Activated effector memory CD4-positive, alpha-beta T cell treated with Interleukin-2 at 50 U/mL for 16 hours (primary cell): ENCODE measurements around the gene HNRNPA3.
A peak's percentile ranks its signal among the peaks of the same experiment; 100 is the strongest.
"Not testable (repeated sequence)": the region's sequence is repeated elsewhere in the genome, so short reads cannot be mapped to it uniquely, and the experiment has no call there.

Source experiments
- DNase-seq: peaks from one replicate; pipeline ENCODE4 v3.0.0-alpha.2; 2020

The HNRNPA3 gene

DNA sequence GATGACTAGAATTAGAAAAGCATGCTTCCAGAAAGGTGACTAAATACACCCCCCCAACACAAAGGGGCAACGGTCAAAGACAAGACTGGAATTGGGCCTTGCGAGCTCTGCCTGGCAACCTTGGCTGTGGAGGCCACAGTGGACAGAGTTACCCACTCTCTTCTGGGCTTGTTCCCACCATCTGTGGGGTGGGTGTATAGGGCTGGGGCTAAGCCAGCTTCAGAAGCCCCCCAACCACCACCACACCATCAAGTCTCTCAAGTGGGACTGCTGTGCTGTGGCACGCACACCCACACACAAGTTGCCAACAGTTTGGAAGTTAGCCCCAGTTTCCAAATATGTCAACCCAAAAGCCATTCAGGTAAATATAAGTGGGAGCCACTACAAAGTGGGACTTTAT lies 44.1 kb downstream of the HNRNPA3 start:
- DNase-seq: no peak

- no peak for DNase-seq
Measured at GRCh38 chr2:177257471-177257870, 44.9 kb downstream of the HNRNPA3 start.

DNA sequence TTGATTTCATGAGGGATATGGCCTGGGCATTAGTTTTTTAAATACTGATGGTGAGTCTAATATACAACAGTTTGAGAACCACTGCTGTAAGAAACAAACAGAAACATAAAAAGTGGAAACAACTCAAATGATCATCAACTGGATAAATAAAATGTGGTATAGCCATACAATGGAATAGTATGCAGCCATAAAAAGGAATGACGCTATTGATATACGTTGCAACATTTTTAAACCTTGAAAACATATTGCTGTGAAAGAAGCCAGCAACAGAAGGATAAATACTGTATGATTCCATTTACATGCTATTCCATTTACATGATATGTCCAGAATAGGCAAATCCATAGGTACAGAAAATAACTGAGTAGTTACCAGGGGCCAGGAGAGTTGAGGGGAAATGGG lies 45.5 kb downstream of the HNRNPA3 start:
- no peak for DNase-seq

DNA sequence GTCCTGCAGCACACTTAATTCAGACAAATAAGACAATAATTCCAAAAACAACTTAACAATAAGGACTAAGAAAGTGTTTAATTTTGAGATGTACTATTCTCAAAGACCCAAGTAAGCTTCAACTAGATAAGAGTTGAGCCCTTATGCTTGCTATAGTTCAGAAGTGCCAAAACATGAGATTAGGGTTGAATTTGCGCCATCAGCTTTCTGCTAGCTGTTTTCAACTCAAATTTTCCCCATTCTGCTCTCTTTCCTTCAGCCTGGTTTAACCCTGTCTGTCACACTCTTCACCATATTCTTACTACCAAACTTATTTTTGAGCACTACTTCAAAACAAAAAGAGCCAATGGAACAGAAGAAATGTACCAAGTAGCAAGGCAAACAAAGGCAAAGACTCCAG lies 47.8 kb downstream of the HNRNPA3 start:
- no peak for DNase-seq

DNA sequence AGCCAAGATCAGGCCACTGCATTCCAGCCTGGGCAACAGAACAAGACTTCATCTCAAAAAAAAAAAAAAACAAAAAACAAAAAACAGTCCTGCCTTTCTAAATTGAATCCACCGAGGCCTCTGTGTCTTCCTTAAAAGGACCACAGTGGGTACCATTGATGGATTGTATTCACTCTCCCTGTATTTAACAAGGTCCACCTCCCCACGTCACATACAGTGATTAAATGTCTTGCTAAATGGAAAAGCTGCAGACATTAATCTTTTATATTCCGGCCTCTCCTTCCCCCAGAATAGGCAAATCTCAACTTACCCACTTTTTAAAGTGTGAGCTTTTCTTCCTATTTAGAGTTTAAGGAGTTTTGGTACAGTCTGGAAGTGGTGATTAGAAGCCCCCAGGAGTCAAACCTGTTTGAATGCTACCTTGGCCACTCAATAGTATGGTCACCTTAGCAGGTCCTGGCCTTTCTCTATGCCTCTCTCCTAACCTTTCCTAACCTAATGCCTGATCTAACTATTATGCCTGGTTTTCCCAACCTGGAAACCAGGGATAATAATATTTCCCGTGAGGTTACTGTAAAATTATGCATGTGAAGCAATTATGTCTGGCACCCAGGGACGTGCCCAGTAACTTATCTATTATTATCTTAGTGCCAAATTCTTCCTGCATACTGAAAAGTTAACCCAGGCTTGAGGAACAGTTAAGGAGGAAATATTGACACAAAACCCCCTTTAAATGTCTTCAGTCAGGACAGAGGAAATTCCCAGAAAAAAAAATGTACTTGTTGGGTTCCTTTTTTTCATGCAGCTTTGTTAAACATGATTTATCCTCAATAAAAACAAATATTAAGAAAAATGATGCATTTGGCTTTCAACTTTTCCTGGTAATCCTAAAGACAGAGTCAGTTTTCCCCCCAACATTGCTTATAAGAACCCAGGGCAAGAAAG lies 48.8 kb downstream of the HNRNPA3 start:
- DNase-seq: no peak

DNA sequence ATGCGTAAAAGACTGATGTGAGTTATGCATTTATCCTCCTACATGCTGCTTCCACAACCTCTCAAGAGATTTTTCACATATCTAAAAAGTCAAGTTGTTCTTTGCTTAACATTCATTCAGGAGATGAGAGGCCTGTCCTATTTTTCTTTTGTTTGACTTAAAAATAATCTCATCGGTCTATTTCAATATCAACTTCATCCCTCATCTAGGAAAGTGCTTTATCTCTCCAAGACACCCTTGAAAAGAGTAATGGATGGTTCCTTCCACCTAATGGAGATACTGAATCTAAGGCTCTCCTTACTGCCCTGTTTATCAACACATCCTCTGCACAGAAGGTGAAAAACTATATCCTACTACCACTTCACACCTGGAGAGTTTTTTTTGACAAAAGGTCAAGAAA lies 49.5 kb downstream of the HNRNPA3 start:
- DNase-seq: no peak

DNA sequence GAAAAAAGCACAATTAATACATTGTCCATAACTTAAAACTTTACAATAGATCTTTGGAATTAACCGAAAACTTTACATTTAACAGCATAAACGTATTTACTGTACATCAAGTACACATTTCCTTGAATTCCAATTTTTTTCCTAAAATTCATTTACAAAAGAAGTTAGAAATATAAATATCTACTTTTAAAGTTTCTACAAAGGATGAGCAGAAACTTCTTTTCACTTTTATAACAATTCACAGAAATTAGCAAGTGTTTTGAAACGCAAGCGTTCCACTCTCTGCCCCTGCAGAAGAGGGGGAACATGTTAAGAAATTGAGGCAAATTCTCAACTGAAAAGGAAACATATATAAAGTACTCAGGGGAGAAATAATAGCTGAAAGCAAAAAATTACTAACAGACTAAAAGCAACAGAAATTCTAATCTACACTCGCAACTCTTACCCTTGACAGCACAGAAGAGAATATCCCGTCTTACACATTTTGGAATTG lies 50.4 kb downstream of the HNRNPA3 start:
- no peak for DNase-seq

DNA sequence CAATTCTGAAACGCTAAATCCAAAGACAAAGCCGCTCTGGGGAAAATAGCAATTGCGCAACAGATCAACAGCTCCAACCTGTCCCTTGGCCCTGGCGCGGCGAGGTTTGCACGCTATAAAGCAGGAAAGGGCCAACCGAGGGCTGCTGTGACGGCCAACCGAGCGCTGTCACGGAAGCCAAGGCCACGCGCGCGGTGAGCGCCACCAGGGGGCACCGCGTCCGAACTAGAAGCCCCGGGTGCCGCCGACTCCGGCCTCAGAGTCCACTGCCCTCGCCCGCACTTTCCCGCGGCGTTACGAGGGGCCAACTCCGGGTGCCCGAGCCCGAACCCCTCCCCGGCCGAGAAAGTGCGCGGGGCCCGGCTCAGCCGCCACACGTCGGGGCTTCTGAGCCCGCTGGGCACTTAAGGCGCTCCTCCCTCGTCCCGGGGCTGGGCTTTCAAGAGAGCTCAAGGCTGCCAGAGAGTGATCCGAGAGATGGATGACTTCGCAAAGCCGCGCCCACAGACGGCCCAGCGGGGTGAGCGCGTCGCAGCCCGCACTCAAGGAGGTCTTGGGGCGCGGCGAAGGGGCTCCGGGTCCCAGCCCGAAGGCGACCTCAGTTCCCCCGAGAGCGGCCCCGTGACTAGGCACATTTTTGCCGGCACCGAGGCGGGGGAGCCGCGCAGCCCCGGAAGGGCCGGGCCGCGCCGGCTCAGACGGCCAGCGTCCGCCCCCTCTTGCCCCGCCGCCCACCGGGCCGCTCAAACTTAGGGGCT lies 51.0 kb downstream of the HNRNPA3 start:
- DNase-seq: peak; percentile 94

- DNase-seq: no peak
Measured at GRCh38 chr2:177264209-177264692, 51.7 kb downstream of the HNRNPA3 start.

DNA sequence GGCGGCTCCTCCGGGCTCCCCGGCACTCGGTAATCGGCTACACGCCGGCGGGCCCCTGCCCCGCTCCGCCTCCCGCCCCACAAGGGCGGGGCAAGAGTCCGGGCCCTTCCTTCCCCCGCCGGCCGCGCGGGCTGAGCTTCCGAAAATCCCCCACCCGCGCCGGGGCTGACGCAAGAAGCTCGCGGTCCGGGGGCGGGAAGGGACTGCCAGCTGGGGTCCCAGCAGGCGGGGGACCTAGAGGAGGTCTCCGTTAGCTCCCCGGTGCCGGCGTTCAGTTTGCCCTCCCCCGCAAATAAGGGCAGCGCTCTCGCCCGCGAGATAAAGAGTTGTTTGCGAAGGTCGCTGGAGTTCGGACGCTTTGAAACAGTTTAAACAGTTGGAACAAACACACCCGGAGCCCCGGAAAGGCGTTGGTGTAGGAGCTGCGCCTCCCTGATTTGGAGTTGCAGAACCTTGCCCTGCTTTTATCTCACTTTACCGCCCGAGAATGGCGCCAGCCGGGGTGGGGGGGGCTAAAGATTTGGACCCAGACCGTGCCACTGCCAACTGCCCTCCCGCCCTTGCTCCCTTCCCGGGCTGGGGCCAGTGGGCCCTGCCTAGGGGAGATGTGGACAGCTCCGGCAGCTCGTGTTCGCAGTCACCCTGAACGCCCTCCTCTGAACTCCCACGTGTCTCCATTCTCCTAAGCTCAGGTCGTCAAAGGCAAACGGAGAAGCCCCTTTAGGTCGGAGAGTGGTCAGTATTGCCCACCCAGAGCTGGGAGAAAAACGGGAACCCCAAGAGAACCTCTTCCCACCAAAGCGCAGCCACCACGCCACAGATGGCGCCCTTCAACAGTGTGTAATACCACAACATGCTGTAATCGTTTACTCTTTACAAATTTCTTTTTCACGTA lies 52.3 kb downstream of the HNRNPA3 start, which contains the start of gene NFE2L2:
Gene NFE2L2, minus strand, starts transcription at position 35 of the 895 bp plus-strand sequence. CDS start 151 bp downstream, outside the sequence.
- DNase-seq: peak; percentile 87

GRCh38 chr2:177265824-177266817 lies 53.5 kb downstream of the HNRNPA3 start:
- DNase-seq: no peak

DNA sequence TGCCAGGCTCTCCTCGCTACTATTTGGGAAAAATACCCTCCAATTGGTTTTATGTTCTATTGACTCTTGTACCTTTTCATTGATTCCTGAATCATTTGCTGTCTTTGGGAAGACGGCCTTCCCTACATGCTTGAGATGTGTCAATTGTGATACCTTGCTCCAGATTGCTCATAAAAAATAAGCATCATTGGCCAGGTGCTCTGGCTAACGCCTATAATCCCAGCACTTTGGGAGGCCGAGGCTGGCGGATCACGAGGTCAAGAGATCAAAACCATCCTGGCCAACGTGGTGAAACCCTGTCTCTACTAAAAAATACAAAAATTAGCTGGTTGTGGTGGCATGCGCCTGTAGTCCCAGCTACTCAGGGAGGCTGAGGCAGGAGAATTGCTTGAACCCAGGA lies 54.4 kb downstream of the HNRNPA3 start:
- not testable (repeated sequence) for DNase-seq

- no peak for DNase-seq
Measured at GRCh38 chr2:177268187-177268871, 55.7 kb downstream of the HNRNPA3 start.

- no peak for DNase-seq
Measured at GRCh38 chr2:177268901-177269300, 56.3 kb downstream of the HNRNPA3 start.

- no peak for DNase-seq
Measured at GRCh38 chr2:177270531-177270930, 57.9 kb downstream of the HNRNPA3 start.

GRCh38 chr2:177271981-177272666 lies 59.5 kb downstream of the HNRNPA3 start:
- DNase-seq: no peak

- no peak for DNase-seq
Measured at GRCh38 chr2:177272765-177273164, 60.2 kb downstream of the HNRNPA3 start.

- no peak for DNase-seq
Measured at GRCh38 chr2:177273408-177273807, 60.8 kb downstream of the HNRNPA3 start.
